Endothelial cell of umbilical vein (primary cell): ENCODE results near the gene MPDZ. TPM values are rescaled to one million over a fixed set of nuclear protein-coding genes. Genes with fewer than 3 reads are reported as not detected.
A peak's percentile ranks its signal among the peaks of the same experiment; 100 is the strongest.

Experiments used
- BruUV-seq: library from RNA; stranded (reverse); fragments of 400-500 nt; replicated peaks from 2 replicates; lab custom pipeline; 2021; lab: Mats Ljungman, UMichigan
- CTCF ChIA-PET: fragments of 300-600, 350-600 bp; sonication (Branson Sonifier 250); formaldehyde crosslinking; loops from one replicate; lab custom pipeline; 2021; ENCODE audit warnings: antibody characterized with exemption, inconsistent platforms; lab: Charles Lee
- POLR2A ChIA-PET: fragments of 300-600, 350-600 bp; sonication (Branson Sonifier 250); formaldehyde crosslinking; loops from one replicate; lab custom pipeline; 2021; ENCODE audit warnings: antibody characterized with exemption, inconsistent platforms; lab: Charles Lee
- DNase-seq: peaks from one replicate; pipeline ENCODE4 v3.0.0-alpha.2; 2011; ENCODE audit warnings: low read depth, low spot score
- FAIRE-seq: peaks from 2 replicates; lab custom pipeline; 2011; peaks lifted over from hg19 to GRCh38; lab: Jason Lieb, UNC
- H2AFZ ChIP-seq: 2 replicates; pipeline ENCODE4 v1.6.0; 2012; ENCODE audit warnings: low read depth, low read length, control low read depth, inconsistent platforms
- H3K27ac ChIP-seq: 2 replicates; pipeline ENCODE4 v1.5.1; 2011; ENCODE audit warnings: low read depth, mild to moderate bottlenecking, control low read depth, low read length, moderate library complexity; ENCODE audit not compliant: insufficient read depth
- H3K27me3 ChIP-seq, 2 experiments: 2 replicates each; pipeline versions ENCODE4 v1.6.0 to v1.6.1; 2011; ENCODE audit warnings: low read length in 2 of 2, mixed read lengths in 1 of 2; ENCODE audit not compliant: control insufficient read depth in 2 of 2, insufficient read depth in 2 of 2
- H3K36me3 ChIP-seq, 2 experiments: 2 replicates in 1 of 2; 3 replicates in 1 of 2; pipeline ENCODE4 v1.5.1; 2011; ENCODE audit warnings: low read length in 2 of 2, mild to moderate bottlenecking in 1 of 2, moderate library complexity in 1 of 2; ENCODE audit not compliant: control insufficient read depth in 2 of 2, insufficient read depth in 2 of 2; ENCODE audit errors: extremely low read depth in 1 of 2
- H3K4me1 ChIP-seq: 3 replicates; pipeline ENCODE4 v1.5.1; 2011; ENCODE audit warnings: mild to moderate bottlenecking, low read length; ENCODE audit not compliant: control insufficient read depth, insufficient read depth; ENCODE audit errors: extremely low read depth
- H3K4me2 ChIP-seq: 2 replicates; pipeline ENCODE4 v1.6.1; 2011; ENCODE audit warnings: low read length, control low read depth, mixed read lengths; ENCODE audit not compliant: insufficient read depth
- H3K4me3 ChIP-seq, 3 experiments: fragments of 200-600 bp in 1 of 3; sonication (generic), shearing (Covaris generic) in 1 of 3; replicated peaks in 1 of 3; 2 replicates each; pipeline ENCODE4 v1.5.1; 2011 to 2016; ENCODE audit warnings: control low read depth in 3 of 3, low read length in 3 of 3, mild to moderate bottlenecking in 2 of 3, inconsistent platforms in 1 of 3, low read depth in 1 of 3, moderate library complexity in 1 of 3; ENCODE audit not compliant: insufficient read depth in 1 of 3
- H3K79me2 ChIP-seq: 2 replicates; pipeline ENCODE4 v1.6.0; 2012; ENCODE audit warnings: low read length, inconsistent platforms; ENCODE audit not compliant: control insufficient read depth, insufficient read depth
- H3K9ac ChIP-seq: replicated peaks from 2 replicates; pipeline ENCODE3; 2011; ENCODE audit warnings: low read length, control low read depth; ENCODE audit not compliant: insufficient read depth; ENCODE audit errors: extremely low read depth
- H3K9me1 ChIP-seq: replicated peaks from 3 replicates; pipeline ENCODE4 v1.6.0; 2011; ENCODE audit warnings: mild to moderate bottlenecking, low read length; ENCODE audit not compliant: control insufficient read depth, insufficient read depth; ENCODE audit errors: extremely low read depth
- H3K9me3 ChIP-seq: replicated peaks from 2 replicates; pipeline ENCODE4 v1.5.1; 2012; ENCODE audit warnings: low read length, inconsistent platforms; ENCODE audit not compliant: control insufficient read depth, insufficient read depth
- H4K20me1 ChIP-seq: replicated peaks from 2 replicates; pipeline ENCODE3; 2011; ENCODE audit warnings: mild to moderate bottlenecking, low read length; ENCODE audit not compliant: control insufficient read depth, insufficient read depth; ENCODE audit errors: extremely low read depth
- FOS ChIP-seq: IDR thresholded peaks from 2 replicates; pipeline ENCODE4 v1.6.1; 2011; ENCODE audit warnings: mild to moderate bottlenecking, low read length, moderate library complexity, borderline replicate concordance; ENCODE audit not compliant: insufficient read depth
- JUN ChIP-seq: IDR thresholded peaks from 2 replicates; pipeline ENCODE4 v1.6.1; 2011; ENCODE audit warnings: borderline replicate concordance, low read depth; ENCODE audit not compliant: insufficient read length, insufficient read depth
- dilution Hi-C: fragments of 300-500 bp; cut with MboI; formaldehyde crosslinking; loops from one replicate; pipeline ENCODE4 v1.15.0; 2019; ENCODE audit warnings: low sequenced_read_pairs; ENCODE audit not compliant: extremely low pct_ligation_motif_present
- intact Hi-C: fragments of 100-400 bp; cut with micrococcal nuclease; formaldehyde crosslinking; loops from one replicate; pipeline ENCODE4 v1.10.0; 2022
- polyA plus RNA-seq, 4 experiments: library from polyadenylated mRNA; depleted of rRNA in 3 of 4; stranded (reverse) in 3 of 4; unstranded in 1 of 4; fragments of >200 nt; gene quantifications; 2 replicates each; pipeline versions ENCODE4 v1.2.1 to v1.2.3, GENCODE V29; 2011 to 2012; ENCODE audit warnings: missing spikeins in 1 of 4
- total RNA-seq: library from RNA; stranded (reverse); gene quantifications from 2 replicates; pipeline ENCODE4 v1.2.3, GENCODE V29; 2021
- TF ChIP-seq, protein P1 (sequence below), 2 donors: IDR thresholded peaks; 1 replicate in 1 of 2; 2 replicates in 1 of 2; pipeline ENCODE4 v1.5.1; 2011; ENCODE audit warnings: low read length in 2 of 2, mild to moderate bottlenecking in 2 of 2, moderate library complexity in 2 of 2, control low read depth in 1 of 2, inconsistent platforms in 1 of 2, low read depth in 1 of 2; ENCODE audit not compliant: insufficient read depth in 1 of 2; ENCODE audit errors: extremely low read depth in 1 of 2

The MPDZ gene
- total and polyA plus RNA-seq, 2 donors (not counting 3 experiments of a cell fraction or from before 2014, with no cell fraction given): 22.3 to 54.4 TPM

GRCh38 chr9:13088720-13089427 is 190.6 kb downstream of the MPDZ start:
- peak; percentile 73 for FAIRE-seq
- Histone ChIP-seq H3K4me3 (peak overlapping the region in 1 of 3 experiments; percentile 35), H3K9me3 (no peaks in the 10 kb centered on the region), H4K20me1 (no peaks in the 10 kb centered on the region), H3K36me3 (no peaks in the 10 kb centered on the region), H3K27me3 (no peaks in the 10 kb centered on the region), H3K4me2 (peak overlapping the region; percentile 81), H3K27ac (no peak overlapping the region), H3K9ac (peak overlapping the region; percentile 42), H3K9me1 (no peaks in the 10 kb centered on the region), H3K79me2 (no peaks in the 10 kb centered on the region), H3K4me1 (peaks cover 9% of the 10 kb centered on the region), H2AFZ (peak overlapping the region; percentile 88)
- peak; percentile 61 for DNase-seq
- ChIA-PET CTCF (interaction anchor here (0.6 to 4.5 kb wide), 30 partner anchors 10 to 1680 kb away, joined by 3 to 34 read pairs (median 5); no protein-coding TSS in a partner anchor), POLR2A (no interaction called here)
- intact Hi-C loops: loop anchor here (1.0 to 5.0 kb wide), 5 partner anchors 55 to 387 kb away; partner anchors contain the start of gene LURAP1L
- no peak for TF ChIP-seq JUN
- TF ChIP-seq, protein P1, sequence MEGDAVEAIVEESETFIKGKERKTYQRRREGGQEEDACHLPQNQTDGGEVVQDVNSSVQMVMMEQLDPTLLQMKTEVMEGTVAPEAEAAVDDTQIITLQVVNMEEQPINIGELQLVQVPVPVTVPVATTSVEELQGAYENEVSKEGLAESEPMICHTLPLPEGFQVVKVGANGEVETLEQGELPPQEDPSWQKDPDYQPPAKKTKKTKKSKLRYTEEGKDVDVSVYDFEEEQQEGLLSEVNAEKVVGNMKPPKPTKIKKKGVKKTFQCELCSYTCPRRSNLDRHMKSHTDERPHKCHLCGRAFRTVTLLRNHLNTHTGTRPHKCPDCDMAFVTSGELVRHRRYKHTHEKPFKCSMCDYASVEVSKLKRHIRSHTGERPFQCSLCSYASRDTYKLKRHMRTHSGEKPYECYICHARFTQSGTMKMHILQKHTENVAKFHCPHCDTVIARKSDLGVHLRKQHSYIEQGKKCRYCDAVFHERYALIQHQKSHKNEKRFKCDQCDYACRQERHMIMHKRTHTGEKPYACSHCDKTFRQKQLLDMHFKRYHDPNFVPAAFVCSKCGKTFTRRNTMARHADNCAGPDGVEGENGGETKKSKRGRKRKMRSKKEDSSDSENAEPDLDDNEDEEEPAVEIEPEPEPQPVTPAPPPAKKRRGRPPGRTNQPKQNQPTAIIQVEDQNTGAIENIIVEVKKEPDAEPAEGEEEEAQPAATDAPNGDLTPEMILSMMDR (IDR thresholded peaks at IDR 0.05; ENCODE audit: extremely low read depth in 1 of 2, insufficient read depth in 1 of 2, low read depth in 1 of 2, low read length in 2 of 2): peak; percentile 36 to 66
- TF ChIP-seq FOS: no peak
- dilution Hi-C loops: no loop called here
- BruUV-seq: no TSS peak
